Left kidney (tissue), 2 donors: Measurements from ENCODE around the gene EEF1G. TPM values are rescaled to one million over a fixed set of nuclear protein-coding genes. Genes with fewer than 3 reads are reported as not detected.
"Not testable (repeated sequence)": the region's sequence is repeated elsewhere in the genome, so short reads cannot be mapped to it uniquely, and the experiment has no call there.

Experiments used
- DNase-seq: peaks from one replicate; pipeline ENCODE4 v3.0.0-alpha.2; 2013
- polyA plus RNA-seq: library from polyadenylated mRNA; unstranded; fragments of 120-200 nt; gene quantifications from one replicate; pipeline ENCODE4 v1.2.1, GENCODE V29; 2013; ENCODE audit not compliant: insufficient read length

Gene EEF1G
- polyA plus RNA-seq, 1 donor, result 2,043 TPM

GRCh38 chr11:62556875-62557631 is 16.6 kb downstream of the EEF1G start:
- DNase-seq, result no peak

GRCh38 chr11:62556108-62556874 is 17.4 kb downstream of the EEF1G start:
- DNase-seq, result no peak

GRCh38 chr11:62555464-62556107 is 18.1 kb downstream of the EEF1G start:
- no peak for DNase-seq

- DNase-seq, result no peak
These were observed 19.1 kb downstream of the EEF1G start for GRCh38 chr11:62554387-62555167.

GRCh38 chr11:62553839-62554361 is 19.8 kb downstream of the EEF1G start:
- DNase-seq, result no peak

GRCh38 chr11:62553080-62553838 is 20.4 kb downstream of the EEF1G start:
- no peak for DNase-seq

- DNase-seq, result no peak
These were observed 21.1 kb downstream of the EEF1G start for GRCh38 chr11:62552485-62553079.

- not testable (repeated sequence) for DNase-seq
These were observed 23.2 kb downstream of the EEF1G start for GRCh38 chr11:62550478-62550877.

- no peak for DNase-seq
These were observed 25.0 kb downstream of the EEF1G start for GRCh38 chr11:62548545-62549335.

- no peak for DNase-seq
These were observed 25.9 kb downstream of the EEF1G start for GRCh38 chr11:62547691-62548281.

- no peak for DNase-seq
These were observed 26.6 kb downstream of the EEF1G start for GRCh38 chr11:62546929-62547625.

GRCh38 chr11:62546244-62546928 is 27.3 kb downstream of the EEF1G start, which contains the start of gene AHNAK:
Gene AHNAK (minus strand): TSS chr11:62546806. CDS start chr11:62536098, 10,708 bp downstream.
- peak; percentile 70 for DNase-seq

GRCh38 chr11:62545437-62546243 is 28.1 kb downstream of the EEF1G start:
- peak; percentile 94 for DNase-seq

- no peak for DNase-seq
These were observed 28.9 kb downstream of the EEF1G start for GRCh38 chr11:62544581-62545436.

- no peak for DNase-seq
These were observed 29.8 kb downstream of the EEF1G start for GRCh38 chr11:62543680-62544444.
